ENCODE results near the gene KREMEN1.

Gene KREMEN1

DNA sequence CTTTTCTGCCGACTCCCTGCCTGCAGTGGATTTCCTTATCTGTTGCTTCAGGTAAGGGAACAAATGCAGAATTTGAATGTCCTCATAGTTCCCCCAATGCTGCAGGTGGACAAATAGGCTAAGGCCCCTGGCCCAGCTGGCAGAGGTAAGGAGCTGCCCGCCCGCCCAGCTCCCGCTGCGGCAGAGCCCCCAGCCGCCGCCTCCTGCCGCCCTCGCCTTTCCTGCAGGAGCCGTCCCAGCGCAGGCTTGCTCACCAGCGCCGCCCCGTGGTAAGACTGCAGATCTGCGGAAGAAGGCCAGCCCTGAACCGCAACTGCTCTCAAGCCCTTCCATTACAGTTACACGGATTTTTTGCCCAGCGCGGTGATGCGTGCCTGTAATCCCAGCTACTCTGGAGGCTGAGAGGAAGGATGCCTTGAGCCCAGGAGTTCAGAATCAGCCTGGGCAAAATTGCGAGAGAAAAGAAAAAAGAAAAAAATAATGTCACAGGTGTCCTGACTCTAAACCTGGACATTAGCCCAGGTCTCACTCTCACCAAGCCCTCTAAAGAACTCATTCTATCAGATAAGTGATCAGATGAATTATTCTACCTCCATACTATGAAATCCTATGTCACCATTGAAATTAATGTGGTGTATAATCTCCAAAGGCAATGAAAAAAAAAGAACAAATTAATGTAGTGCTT is 81.7 kb downstream of the KREMEN1 start:
- DNase-seq, result peak; percentile 53

GRCh38 chr22:29155966-29156365 is 83.1 kb downstream of the KREMEN1 start:
- no peak for DNase-seq

DNA sequence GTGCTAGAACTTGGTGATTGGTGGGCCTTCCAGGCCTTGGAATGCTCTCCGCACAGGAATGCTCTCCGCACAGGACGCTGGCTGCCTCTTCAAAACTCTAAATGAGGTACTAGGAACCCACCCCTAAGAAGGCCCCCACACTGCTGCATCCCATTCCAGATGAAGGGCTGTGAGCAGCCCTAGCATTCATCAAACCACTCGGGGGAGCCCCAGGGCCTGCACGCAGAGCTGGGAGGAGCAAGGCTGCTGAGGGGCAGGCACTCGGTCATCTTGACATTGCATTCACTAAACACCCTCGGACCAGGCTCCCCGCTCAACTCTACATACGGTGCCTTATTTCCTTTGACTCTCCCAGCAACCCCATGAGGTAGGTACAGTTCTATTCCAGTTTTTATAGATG is 83.7 kb downstream of the KREMEN1 start:
- DNase-seq, result no peak

DNA sequence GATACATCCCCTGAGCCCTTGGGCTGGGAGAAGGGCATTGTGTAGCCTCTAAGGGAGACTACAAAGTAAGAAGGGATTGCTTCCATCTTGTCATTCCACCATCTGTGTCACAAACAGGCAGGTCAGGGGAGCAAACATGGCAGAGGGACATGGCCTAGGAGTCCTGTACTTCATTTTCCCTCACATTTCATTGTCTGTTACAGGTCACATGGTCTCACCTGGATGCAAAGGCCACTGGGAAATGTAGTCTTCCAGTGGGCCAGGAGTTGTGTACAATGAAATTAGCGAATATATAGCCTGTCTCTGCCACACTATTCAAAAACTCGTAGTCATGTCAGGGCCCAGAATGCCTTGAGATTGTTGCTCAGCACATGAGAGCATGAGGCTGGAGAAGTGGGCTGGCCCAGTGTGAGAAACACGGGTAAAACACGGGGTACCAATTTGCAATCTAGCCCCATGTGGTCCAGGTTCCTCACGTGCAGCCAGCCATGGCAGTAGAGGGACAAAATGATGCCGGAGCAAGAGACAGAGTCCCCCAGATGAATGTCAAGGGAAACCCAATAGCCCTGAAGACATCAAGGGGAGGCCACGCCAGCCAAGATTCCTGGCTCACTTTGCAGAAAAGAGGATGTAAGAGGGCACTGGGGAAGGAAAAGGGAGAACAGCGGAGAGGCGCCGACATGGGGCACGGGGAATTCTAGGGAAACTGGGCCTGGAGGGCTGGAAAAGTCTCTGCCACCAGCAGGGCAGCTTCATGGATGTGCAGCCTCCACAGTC is 85.1 kb downstream of the KREMEN1 start:
- no peak for DNase-seq

DNA sequence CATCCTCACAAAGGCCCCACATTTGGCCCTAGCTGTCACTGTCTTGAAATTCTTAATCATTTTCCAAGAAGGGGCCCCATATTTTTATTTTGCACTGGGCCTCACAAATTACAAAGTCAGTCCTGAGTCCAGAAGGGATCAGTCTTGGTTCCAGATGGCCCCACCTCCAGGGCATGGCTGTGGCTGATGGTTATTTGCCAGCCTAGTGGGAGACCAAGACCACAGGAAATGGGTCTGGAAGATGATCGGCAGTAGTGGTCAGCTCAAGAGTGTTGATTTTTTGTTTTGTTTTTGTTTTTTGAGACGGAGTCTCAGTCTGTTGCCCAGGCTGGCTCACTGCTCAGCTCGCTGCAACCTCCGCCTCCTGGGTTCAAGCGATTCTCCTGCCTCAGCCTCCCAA is 85.7 kb downstream of the KREMEN1 start:
- no peak for DNase-seq

- no peak for DNase-seq
These were observed 91.0 kb downstream of the KREMEN1 start for GRCh38 chr22:29163808-29164207.

DNA sequence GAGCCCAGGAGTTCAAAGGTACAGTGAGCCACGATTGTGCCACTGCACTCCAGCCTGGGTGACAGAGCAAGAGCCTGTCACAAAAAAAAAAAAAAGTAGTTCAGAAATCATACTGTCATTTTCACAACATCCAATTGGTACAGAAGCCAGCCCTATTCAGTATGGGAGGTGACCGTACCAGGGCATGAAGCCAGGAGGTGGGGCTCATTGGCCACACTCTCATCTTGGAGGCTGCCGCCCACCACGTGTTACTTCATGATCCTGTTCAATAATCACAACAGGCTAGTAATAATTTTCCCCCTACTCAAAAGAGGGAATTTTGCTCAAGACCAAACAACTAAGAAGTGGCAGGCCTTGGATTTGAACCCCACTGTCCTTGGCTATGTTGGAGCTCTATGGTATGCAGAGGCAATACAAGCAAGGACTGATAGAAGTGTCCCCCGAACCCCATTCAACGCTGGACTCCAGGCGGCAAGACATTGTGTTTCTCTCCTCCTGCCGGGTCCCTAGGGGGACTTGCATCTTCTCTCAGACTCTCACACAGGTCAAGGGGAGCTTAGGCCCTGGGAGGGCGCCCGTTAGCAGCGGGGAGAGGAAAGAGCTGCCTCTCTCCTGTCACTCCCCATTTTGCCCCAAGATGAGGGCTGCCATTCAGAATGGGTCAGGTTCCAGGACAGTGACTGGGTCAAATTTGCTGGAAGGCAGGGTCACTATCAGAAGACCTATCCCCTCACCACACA is 92.7 kb downstream of the KREMEN1 start:
- no peak for DNase-seq

- DNase-seq, result no peak
These were observed 93.3 kb downstream of the KREMEN1 start for GRCh38 chr22:29166180-29166579.

DNA sequence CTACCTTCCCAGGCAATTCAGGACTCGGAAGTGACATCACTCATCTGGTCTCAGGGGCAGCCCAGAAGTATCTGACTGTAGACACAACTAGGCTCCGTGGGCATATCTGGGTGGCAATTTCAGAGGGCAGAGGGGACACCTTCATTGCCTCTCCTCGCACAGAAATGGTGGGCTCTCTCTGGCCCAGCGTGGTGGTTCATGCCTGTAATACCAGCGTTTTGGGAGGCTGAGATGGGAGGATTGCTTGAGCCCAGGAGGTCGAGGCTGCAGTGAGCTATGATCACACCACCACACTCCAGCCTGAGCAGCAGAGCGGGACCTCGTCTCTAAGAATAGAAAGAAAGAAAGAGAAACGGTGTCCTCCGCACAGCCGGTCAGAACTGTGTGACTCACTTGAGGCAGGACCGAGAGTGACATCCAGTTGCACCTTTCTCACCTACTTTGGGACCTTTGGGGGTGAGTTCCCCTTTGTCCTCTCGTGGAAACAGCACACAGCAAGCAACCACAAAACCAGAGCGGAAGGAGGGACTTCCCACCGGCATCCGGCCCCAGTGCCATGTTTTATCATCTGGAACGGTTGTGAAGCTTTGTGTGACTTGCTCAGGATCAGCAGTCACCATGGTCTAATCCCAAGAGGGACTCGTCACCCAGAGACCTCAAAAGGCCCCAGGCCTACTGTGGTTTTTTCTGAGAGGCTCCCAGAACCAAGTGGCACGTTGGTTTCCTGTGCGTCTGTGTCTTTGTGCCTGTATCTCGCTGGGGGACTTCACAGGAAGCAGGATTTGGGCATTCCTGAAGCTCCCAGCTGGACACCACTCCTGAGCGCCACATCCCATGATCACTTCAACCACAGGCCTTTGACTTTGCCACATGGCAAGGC is 94.4 kb downstream of the KREMEN1 start:
- DNase-seq, result no peak

DNA sequence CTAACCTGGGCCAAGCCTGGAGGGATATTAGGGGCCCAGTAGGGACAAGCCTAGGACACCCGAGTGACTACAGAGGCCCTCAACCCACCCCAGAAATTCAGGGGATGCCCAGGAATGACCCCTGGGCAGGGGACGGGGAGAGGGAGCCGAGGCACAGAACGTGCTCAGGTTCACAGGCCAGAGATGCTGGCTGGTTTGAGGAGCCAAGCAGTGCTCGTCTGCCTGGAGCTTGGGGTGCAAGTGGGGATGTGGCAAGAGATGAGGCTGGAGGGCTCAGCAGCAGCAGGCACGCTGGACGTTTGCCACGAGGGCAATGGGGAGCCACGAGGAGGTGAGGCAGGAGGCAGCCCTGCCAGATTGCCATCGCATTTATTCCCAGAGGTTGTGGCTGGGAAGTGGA is 98.9 kb downstream of the KREMEN1 start:
- no peak for DNase-seq

DNA sequence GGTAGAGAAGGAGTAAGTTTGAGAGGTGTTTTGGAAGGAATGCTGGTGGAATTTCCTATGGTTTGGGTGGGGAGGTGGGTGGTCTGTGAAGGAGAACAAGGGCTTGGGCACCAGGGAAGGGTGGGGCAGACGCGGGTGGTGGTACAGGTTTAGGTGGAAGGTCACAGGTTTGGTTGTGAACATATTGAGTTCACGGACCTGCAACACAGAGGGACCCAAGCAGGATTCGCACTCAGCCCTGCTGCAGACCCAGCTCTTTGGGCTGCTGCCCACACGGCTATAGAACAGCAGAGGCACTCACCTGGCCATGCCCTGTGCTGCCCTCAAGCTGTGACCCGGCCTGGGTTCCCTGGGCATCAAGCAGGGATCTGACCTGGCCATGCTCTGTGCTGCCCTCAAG is 99.4 kb downstream of the KREMEN1 start:
- no peak for DNase-seq

DNA sequence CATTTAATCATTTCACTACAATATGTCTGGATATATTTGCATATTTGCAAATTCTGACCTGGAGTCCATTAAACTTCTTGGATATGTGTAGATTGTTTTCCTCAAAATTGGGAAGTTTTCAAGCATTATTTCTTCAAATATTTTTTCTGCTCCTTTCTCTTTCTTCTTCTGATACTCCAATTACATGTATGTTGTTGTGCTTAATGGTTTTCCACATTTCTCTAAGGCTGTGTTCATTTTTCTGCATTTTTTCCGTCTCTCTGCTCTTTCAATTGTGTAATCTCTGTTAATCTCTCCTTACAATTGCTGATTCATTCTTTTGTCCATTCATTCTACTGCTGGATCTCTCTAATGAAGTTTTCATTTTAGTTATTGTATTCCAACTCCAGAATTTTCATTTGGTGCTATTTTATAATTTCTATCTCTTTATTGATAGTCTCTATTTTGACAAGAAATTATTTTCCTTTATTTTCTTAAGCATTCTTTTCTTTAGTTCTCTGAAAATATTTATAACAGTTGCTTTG is 102.5 kb downstream of the KREMEN1 start:
- DNase-seq, result no peak

DNA sequence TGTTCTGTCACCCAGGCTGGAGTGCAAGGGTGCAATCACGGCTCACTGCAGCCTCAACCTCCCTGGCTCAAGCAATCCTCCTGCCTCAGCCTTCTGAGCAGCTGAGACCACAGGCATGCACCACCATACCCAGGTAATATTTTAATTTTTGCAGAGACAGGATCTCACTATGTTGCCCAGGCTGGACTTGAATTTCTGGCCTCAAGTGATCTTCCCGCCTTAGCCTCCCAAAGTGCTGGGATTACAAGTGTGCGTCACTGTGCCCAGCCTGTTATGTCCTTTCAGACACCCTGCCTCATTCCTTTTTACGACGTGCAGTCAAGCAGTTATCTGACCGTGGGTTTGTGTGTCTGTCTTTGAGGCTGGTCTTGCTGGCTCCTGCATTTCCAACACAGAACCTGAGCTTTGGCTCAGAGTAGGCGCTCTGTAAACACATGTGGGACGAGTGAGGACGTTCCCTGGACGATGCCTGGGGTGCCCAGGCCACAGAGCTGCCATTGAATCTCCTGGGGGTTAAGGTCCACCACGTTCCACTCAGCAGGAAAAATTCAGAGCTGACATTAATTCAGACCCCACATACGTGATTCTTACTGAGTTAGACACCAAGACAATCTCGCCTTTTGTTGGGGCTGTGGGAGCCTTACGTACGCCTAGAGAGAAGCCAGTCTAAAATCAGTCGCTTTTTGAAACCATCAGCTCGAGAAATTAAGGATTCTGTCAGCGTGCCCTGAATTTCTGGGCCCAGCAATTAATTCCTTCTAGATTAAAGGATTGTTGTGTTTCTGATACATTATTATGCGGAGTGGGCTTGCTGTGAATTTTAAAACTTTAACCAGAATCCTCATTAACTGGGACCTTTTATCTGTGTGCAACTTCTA is 111.4 kb downstream of the KREMEN1 start:
- DNase-seq, result no peak

DNA sequence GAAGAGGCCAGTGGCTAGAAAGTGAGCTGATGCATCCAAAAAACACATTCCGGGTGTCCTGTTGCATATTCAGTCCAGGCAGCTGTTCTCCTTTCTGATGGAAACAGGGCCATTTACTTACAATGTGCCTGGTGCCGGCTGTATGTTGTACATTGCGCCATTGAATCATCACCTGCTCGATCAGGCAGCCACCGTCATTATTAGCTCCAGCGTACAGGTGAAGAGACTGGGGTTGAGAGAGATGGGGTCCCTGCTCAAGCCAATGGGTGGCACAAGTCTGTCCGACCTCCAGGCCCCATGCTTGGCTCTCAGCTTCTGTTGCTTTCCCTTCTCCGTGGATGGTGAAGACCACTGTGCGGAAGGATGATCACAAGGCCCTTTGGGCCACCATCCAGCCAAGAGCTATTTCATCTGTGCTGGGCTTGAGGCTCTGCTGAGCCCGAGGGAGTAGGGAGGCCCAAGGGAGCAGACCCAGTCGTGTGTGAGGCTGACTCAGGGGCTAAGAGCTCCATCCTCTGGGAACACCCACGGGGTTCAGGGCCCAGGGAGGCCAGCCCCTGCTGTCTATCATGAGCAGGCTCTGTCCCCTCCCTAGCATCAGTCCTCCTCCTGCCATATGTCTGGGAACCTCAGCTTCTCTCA is 112.1 kb downstream of the KREMEN1 start:
- no peak for DNase-seq

DNA sequence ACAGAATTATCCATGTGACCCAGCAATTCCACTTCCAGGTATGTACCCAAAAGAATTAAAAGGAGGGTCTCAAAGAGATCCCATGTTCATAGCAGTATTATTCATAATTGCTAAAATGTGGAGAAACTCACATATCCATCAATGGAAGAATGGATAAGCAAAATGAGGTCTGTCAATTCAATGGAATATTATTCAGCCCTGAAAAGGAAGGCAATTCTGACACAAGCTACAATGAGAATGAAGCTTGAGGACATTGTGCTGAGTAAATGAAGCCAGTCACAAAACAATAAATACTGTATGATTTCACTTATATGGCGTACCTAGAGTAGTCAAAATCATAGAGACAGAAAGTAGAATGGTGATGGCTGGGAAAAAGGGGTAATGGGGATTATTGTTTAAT is 113.5 kb downstream of the KREMEN1 start:
- no peak for DNase-seq

DNA sequence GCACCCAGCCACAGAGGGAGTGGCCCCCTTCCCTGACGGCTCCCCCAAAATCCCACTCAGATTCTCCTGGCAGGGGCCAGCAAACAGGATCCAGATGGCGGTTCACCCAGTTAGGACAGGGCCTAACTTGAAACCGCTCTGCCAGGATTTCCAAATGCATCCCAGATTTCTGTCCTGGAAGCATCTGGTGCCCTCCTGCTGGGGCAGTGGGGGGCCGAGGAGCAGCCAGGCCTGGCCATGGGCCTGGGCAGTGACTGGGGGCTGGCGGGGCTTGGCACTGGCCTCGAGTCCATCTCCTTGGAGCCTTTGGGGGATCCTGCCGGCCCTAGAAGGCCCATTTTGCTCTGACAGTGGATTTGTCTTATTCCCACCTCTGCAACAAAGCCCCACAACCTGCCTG is 115.0 kb downstream of the KREMEN1 start:
- no peak for DNase-seq

- no peak for DNase-seq
These were observed 117.2 kb downstream of the KREMEN1 start for GRCh38 chr22:29190051-29190450.

DNA sequence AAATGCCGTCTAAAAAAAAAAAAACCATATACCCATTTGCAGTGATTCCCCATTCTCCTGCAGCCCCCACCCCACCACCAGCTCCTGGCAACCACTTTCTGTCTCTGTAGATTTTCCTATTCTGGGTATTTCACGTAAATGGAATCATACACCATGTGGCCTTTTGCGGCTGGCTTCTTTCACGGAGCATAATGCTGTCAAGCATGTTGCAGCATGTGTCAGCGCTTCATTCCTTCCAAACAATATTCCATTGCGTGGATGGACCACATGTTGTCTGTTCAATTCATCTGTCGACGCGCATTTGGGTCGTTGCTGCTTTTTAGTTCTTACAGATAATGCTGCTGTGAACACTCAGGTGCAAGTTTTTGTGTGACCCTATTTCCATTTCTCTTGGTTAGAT is 118.1 kb downstream of the KREMEN1 start:
- DNase-seq, result no peak

DNA sequence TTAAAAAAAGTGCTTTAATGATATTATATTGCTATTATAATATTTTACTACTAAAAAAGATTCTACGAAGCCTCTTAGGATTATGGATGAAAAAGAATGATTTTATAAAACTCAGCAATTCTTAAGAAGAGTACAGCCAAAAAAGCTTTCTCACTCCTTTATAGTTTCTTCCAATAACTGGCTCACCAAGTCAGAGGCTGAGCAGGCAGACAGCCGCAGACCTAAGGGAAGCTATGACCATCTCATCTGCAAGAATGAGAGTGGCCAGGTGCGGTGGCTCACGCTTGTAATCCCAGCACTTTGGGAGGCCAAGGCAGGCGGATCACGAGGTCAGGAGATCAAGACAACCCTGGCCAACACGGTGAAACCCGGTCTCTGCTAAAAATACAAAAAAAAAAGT is 120.2 kb downstream of the KREMEN1 start:
- no peak for DNase-seq

DNA sequence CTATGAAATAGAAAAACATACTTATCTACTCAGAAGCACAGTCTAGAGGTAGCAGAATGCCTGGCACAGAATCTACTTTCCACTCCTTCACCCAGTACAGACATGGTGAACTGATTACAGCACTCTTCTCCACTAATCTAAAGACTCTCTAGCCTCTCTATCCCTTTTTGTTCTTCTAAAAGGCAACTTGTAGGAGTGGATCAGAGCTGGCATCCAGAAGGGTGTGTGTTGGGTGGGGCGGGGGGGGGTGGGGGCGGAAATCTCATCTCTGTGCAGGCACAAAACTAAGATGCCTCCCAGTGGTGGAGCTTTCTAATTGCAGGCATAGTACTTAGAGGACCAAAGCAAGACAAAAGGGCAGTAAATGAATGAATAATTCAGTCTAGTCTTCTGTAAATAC is 121.3 kb downstream of the KREMEN1 start:
- no peak for DNase-seq

Measured in NCI-H146 (cell line).